HG03103 (cell line): Measurements from ENCODE around the gene MCFD2.
"Not testable (repeated sequence)": the region's sequence is repeated elsewhere in the genome, so short reads cannot be mapped to it uniquely, and the experiment has no call there.

Source experiments
- ATAC-seq: cut with Tn5 transposase; IDR thresholded peaks from one replicate; pipeline ENCODE4 v1.9.1; 2021; ENCODE audit warnings: low read depth; ENCODE audit not compliant: unreplicated experiment

Gene MCFD2

DNA sequence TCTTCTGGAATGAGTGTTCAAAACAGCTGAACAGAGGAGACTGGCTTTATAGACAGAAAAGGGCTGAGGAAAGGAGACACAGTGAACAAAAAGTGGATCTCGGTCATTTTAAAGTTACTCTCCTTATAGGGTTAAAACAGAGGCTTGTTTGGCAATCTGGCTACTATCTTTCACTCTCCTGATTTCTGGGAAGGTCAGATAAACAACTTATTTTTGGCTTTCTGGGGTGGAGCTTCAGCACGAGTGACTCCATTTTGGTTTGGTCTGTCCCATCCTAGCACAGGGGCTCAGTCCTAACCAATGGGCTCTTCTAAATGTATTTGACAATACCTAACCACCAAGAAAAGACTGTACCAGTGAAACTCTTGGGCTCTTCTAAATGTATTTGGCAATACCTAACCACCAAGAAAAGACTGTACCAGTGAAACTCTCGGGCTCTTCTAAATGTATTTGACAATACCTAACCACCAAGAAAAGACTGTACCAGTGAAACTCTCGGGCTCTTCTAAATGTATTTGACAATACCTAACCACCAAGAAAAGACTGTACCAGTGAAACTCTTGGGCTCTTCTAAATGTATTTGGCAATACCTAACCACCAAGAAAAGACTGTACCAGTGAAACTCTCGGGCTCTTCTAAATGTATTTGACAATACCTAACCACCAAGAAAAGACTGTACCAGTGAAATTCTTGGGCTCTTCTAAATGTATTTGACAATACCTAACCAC lies 39.5 kb downstream of the MCFD2 start:
- not testable (repeated sequence) for ATAC-seq

DNA sequence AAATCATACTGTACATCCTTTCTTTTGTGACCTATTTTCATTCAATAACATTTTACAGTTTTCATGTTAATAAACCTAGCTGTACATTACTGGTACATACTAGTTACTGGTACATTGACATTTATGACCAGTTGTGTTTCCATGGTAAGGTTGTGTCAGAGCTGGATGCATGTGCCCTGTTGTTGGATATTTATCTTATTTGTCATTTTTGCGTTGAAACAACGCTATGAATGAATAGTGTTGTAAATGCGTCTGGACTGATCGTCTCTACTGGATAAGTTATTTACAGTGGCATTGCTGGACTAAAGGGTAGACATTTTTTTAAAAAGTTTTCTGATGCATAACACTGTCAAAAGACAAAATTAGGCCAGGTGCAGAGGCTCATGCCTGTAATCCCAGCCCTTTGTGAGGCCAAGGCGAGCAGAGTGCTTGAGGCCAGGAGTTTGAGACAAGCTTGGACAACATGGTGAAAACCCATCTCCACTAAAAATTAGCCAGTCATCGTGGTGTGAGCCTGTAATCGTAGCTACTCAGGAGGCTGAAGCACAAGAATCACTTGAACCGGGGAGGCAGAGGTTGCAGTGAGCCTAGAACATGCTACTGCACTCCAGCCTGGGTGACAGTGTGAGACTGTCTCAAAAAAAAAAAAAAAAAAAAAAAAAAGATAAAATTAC lies 40.2 kb downstream of the MCFD2 start:
- ATAC-seq: no peak

DNA sequence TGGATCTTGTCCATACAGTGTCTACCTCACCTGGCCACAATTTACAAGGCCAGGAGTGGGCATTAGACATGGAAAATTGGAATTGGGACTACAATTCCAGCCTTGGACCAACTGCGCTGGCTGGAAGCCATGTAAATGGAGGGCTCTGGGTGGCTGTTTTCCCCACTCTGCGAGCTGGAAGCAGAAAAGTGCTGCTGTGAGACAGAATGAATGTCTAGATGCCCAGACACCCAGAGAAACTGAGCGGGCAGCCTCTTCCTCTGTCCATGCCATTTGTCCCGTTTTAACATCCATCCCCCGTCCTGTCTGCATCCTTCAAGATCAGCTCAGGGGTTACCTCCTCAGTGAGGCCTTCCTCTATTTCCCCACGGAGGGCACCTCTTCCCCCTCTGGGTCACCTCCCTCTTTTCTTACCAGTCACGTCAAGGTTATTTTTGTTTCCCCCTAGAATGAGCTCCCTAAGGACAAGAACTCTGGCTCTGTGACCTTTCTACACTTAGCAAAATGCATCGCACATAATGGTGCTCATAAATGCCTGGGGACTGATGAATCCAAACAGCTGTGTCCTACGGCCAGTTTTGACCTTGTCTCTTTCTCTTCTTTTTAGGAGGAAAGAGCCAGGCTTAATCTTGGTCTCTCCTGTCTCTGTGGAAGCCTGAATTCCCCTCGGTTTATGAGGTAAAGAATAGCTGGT lies 41.2 kb downstream of the MCFD2 start:
- no peak for ATAC-seq

DNA sequence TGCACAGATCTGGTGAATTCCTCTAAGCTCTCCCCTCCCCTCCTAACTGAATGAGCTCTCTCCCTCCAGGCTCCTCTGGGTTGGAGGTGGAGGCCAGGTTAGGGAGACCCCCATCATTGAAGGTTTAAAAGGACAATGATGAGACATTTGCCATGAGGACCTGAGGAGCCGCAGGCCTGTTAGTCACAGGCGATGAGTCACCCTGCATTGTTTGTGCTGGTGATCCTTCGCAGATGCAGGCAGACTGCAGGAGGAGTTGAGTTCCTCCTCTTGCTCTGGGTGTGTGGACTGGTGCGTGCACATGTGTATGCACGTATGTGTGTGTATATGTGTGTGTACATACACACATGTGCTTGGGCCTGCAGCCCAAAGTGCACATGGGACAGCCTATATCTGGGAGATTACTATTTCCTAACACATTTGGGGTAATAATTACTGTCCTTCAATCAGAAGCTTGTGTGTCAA lies 42.0 kb downstream of the MCFD2 start:
- no peak for ATAC-seq

DNA sequence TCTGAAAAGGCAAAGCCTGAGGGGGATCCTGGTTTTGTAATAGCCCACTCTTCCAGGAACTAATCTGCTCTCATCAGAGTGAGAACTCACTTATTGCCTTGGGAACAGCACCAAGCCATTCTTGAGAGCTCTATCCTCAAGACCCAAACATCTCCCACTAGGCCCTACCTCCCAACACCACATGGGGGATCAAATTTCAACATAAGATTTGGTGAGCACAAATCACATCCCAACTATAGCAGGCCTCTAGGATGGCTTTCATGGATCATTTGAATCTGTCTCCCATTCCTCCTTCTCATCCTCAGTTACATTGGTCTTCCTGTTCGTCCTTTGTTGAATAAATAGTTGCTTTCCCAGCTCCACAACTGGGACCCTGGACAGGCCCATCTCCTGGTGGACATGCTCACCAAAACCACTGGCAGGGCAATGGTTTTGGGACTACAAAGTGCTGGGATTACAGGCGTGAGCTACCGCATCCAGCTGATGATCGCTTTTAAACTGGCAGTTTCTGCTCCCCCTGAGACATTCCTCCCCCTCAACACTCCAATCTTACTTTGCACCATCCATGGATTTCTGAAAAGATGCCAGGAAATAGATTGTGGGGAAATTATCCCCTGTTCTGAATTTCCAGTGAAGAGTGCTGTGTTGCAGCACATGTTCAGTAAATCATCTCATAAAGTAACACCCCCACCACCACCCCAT lies 42.6 kb downstream of the MCFD2 start:
- no peak for ATAC-seq

DNA sequence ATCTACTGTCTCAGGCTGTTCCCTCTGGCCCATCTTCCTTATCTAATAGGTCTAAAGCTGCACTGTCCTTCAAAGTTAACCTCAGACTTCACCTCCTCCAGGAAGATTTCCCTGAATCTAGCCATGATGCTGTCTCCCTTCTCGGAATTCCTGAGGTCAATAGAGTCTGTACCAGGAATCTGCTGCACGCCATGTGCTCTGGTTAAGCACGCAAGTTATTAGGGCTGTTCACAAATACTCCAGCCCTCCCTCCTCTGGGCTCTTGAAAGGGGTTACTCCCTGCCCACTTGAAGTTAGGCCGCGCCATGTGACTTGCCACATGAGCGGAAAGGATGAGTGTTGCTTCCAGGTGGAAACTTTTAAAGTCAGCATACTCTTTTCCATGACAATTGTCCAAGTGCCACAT lies 43.6 kb downstream of the MCFD2 start:
- no peak for ATAC-seq

DNA sequence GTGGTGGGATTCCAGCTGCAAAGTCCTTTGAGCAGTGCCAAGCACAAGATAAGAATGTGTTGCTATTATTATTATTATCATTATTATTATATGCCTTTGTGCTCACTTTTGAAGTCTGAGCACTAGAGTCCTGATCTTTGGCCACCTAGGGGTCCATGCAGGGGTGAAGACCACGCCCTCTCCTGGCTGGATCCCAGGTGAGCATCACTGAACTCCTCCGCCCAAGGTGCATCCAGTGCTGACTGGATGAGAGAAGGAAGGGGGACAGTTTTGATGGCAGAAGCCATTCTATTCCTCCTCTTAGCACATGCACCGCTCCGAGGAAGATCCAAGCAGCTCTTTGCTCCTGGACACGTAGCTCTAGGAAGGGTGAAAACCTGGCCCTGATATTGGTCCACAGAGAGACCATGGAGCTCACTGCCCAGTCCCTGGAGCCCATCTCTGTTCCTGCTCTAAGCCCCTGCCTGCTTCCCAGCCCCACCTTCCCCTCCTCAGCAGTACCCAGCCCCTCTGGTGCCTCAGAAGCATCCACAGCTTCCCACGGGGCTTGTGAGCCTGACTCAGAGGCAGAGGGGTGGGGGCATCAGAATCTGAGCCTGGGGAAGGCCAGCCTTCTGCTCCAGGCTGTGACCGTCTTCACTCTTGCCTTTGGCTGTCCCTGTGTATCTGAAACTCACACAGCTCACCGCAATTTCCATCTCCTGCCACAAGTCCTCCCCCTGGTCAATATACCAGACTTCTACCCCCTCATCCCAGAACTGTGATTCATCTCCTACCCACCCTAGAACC lies 45.4 kb downstream of the MCFD2 start:
- no peak for ATAC-seq

DNA sequence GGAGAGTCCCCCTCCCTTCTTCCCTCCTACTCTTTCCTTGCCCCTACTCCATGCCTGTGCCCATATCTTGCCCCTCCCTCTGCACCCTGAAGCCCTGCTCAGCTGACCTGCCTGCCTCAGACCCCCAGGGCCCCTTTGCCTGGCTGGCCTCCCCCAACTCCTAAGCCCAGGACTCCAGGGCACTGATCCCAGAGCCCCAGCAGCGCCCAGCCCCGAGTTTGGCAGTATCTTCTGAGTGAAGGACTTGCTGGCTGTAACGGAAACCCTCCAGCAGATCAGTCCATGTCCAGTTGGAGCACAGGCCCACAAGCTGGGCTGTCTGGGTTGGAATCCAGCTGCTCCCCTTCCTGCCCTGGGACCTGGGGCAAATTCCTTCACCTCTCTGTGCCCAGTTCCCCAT lies 46.0 kb downstream of the MCFD2 start:
- no peak for ATAC-seq

DNA sequence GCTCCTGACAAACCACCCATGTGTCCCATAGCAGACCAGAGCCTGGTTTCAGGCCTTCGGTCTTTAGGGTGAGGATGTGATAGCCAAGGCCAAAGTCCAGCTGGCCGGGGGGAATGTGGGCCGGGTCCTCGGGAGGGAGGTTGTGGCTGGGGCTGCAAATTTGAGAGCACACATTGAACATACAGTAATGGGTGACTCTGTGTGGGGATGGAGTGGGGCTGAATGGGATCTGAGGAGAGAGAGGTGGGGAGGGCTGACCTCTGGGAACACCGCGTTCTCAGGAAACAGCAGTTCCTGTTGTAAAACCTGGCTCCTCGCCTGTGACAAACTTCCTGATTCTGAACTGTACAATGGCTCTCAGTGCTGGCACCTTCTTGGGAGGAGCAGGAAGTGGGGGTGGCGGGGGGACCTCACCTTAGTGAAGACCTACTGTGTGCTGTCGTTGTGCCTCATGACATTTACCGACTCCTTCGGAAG lies 48.8 kb downstream of the MCFD2 start:
- no peak for ATAC-seq

DNA sequence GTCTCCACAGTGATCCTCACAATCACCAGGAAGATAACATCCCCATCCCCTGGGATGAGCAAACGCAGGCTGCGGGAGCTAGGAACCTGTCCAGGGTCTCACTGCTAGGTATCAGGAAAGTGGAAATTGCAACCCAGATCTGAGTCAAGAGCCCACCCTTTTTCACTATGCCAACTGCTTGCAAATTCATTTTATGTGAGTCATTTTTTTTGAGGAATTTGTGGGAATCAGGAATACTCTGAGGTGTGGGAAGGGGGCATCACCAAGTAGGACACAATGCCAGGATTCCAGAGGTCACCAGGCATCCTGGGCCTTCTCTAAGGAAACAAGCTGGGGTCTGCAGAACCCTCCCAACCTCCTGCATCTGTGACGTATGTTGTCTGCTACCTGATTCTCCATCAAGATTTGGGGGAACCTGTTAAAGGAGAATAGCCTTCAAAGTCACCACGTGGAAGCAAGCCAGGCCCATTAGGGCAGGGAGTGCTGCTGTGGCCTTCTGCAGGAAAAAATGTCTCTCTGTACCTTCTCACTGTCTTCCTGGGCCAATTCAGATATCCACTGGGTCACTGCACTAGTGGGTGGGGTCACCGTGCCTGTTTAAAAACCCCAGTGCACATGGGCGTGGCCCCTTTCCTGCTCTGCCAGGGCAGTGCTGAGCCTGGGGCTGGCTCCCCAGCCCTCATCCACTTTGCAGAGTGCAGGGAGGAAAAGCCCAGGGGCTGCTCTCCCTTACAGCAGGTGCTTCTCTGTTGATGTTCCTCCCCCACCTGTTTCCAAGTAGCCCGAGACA lies 50.2 kb downstream of the MCFD2 start:
- ATAC-seq: no peak

DNA sequence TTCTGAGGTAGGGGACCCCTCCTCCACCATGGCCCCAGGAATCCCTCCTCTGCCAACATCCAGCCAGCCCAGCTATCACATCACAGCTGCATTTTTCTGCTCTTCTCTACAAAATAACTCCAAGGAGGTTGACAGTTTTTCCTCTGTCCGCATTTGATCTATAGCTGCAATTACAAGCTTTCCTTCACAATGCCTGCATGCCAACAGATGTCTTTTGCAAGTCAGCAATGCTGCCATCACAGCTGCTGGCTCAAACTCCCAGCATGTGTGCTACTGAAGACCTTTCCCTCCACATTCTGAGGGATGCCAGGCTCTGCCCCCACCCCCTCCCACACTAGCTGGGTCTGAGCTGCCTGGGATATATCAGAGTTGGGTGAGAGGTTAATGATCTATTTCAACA lies 51.7 kb downstream of the MCFD2 start:
- no peak for ATAC-seq

DNA sequence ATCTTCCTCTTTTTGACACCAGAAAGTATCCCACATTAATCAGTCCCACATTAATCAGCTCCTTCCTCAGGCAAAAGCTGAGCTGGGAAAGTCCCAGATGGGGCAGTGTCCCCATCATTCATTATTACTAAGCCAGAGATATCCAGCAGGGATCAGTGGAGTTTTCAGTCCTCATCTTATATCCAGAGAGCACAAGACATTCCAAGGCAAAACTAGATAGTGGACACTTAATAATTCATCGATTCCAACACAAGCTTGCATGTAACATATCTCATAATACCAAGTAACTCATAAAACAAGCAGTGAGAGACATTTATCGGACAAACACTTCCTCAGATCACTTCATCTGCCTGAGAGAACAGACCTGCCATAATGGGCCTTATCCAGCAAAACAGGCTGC lies 53.1 kb downstream of the MCFD2 start:
- no peak for ATAC-seq

DNA sequence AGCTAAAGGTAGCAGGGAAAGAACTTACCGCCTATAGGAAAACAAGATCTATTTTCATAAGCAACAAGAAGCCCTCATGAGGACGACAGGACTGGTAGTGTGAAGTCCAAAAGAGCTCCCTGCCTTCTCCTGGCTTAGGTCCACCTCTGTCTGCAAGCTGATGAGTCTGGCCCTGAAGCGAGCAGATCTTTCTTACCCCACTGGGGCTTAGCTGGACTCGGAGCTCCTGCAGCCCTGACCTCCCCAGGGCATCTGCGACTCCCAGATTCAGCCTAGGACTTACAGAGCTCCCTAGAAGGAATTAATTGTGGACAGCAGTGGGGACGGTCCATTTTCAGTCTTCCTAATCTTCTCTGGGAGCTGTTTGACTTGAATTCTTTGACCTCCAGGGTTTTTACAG lies 53.7 kb downstream of the MCFD2 start:
- ATAC-seq: no peak

DNA sequence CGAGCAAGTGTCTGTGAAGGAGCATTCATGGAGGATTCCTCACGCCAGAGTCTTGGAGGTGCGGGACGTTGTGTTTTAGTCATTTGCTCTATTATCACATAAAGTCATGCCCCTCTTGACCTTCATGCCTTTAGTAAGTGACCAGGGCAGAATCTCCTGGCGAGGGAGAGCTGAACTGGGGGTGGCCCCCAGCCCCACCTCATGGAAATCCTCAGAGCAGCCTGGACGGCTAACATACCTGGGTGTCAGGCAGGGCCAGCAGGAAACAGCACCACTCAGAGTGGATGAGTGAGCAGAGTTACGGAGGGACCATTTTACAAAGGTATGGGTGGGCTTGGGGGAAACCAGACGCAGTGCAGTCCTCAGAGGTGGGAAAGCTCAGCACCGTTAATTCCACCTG lies 56.1 kb downstream of the MCFD2 start:
- no peak for ATAC-seq

DNA sequence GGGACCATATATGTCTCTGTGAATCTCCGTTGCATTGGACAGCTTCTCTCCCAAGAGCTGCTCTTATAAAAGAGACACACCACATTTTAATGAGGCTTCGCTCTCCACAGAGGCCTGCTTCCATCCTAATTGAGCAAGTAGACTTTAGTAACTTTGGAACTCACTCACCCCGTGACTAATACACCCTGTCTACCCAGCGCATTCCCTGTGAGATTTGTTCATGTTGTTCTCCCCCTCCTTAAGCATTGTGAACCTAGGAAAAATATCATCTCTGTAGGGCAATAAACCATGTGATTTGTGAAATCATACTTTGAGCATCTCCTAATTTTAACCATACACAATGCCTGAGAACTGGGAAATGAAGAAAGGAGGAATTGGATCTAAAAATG lies 56.9 kb downstream of the MCFD2 start:
- no peak for ATAC-seq

DNA sequence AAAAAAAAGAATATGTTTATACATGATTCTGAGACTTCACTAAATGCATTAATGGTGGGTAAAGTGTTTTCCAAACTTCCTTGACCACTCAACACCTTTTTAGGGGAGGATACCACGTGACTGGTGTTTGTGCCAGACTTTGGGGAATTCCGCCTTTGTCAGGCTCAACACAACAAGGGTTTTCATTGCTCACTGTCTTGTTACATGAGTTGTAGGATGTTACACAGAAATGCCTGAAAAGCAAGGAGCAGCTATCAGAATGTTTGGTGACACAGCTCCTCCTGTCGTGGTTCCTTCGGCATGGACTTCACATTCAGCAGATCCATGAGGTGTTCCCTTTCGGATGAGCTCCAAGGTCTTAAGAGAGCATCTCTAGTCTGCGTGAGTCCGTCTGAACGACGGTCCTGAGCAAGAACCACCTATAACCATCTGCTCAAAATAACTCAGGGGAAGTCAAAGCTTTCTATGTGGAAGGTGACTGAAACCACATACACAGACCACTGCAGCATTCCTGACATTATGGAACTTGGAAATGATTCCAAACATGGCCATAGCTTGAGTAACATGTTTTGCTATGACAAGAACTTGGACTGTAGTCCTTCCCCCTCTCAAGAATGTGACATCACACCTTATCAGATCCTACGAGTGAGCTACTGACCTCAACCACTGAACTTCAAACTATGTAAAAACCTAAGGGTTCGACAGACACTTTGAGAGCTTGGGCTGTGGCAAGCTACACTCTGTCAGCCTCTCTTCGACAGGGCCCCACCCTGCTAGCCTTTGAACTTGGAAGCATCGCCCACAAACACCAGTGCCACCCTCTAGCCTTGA lies 57.5 kb downstream of the MCFD2 start:
- no peak for ATAC-seq

DNA sequence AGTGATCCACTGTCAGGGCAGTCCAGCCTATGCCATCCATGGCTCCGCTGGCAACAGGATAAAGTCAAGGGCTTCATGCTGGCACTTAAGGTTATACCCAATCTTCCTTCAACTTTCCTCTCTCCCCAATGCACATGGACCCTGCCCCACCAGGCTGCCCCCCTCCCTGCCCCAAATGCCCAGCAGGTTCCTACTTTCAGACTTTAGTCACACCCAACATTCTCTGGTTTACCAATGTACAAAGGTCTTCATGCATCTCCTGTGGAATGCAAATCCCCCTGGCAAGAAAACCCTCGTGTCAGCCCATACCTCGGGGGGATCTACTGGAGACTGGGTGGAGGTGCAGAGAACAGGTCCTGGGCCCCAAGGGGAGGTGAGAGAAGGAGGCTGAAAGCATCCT lies 59.3 kb downstream of the MCFD2 start:
- ATAC-seq: no peak

DNA sequence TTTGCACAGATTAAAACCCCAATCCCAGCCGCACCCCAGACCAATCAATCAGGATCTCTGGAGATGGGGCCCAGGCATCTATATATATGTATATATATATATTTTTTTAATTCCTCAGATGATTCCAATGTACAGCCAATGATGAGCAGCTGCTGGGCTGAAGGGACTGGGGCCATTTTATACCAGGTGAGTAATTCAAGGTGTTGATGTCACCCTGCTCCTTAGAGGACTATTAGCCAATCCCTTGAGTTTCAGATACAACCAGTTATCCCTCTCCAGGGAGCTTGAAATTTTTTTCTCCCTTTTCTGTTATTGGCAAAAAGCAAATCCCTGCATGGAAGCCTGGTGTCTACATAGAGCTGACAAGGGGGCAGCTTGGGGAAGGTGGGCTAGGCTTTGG lies 59.8 kb downstream of the MCFD2 start:
- no peak for ATAC-seq

DNA sequence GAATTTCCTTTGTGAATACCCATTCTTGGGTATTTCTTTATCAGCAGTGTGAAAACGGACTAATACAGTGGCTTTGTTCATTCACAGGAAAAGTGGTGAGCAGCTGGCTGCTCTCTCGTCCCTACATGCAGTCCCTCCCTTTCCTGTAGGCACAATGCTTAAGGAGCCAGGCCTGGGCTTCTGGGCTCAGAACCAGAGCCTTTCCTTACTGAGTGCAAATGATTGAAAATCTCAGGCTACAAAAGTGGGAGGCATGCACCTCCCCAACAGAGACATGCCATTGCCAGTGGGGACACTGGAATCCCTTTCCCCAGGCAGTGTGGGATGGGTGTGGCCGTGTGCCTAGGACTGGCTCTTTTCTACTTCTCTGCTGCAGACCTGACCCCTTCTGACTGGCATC lies 61.3 kb downstream of the MCFD2 start:
- no peak for ATAC-seq
